ENCODE data around the gene LDLRAD4.

DNA sequence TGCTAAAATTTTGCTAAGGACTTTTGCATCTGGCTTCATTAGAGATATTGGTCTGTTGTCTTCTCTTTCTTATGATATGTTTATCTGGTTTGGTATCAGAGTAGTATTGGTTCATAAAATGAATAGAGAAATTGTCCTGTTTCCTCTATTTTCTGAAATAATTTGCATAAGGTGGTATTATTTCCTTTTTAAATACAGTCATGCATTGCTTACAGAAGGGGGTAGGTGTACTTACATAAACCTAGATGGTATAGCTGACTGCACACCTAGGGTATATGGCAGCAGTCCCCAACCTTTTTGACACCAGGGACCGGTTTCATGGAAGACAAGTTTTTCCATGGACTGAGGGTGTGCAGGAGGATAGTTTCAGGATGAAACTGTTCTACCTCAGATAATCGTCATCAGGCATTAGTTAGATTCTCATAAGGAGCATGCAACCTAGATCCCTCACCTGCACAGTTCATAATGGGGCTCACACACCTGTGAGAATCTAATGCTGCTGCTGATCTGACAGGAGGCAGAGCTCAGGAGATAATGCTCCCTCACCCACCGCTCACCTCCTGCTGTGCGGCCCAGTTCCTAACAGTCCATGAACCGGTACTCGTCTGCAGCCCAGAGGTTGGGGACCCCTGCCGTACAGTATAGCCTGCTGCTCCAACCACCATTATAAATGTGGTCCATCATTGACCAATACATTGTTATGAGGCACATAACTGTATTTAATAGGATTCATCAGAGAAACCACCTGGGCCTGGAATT, 318.6 kb downstream of the LDLRAD4 start:
- TF ChIP-seq, protein P1, sequence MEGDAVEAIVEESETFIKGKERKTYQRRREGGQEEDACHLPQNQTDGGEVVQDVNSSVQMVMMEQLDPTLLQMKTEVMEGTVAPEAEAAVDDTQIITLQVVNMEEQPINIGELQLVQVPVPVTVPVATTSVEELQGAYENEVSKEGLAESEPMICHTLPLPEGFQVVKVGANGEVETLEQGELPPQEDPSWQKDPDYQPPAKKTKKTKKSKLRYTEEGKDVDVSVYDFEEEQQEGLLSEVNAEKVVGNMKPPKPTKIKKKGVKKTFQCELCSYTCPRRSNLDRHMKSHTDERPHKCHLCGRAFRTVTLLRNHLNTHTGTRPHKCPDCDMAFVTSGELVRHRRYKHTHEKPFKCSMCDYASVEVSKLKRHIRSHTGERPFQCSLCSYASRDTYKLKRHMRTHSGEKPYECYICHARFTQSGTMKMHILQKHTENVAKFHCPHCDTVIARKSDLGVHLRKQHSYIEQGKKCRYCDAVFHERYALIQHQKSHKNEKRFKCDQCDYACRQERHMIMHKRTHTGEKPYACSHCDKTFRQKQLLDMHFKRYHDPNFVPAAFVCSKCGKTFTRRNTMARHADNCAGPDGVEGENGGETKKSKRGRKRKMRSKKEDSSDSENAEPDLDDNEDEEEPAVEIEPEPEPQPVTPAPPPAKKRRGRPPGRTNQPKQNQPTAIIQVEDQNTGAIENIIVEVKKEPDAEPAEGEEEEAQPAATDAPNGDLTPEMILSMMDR (IDR thresholded peaks at IDR 0.05): no peak
- no peak for TF ChIP-seq POLR2A (IDR thresholded peaks at IDR 0.05)

All from lower leg skin (tissue), 3 donors.